HL-60 (cell line): ENCODE data around the gene CHD2.

Experiments used
- CTCF ChIP-seq: IDR thresholded peaks from one replicate; pipeline ENCODE4 v1.5.1; 2011; ENCODE audit warnings: low read length, control low read depth, inconsistent platforms; ENCODE audit not compliant: insufficient read depth
- GABPA ChIP-seq: IDR thresholded peaks from 2 replicates; pipeline ENCODE4 v1.6.1; 2012; ENCODE audit warnings: low read depth
- POLR2AphosphoS5 ChIP-seq: IDR thresholded peaks from 2 replicates; pipeline ENCODE4 v1.6.1; 2012; ENCODE audit warnings: low read depth
- REST ChIP-seq: IDR thresholded peaks from 2 replicates; pipeline ENCODE4 v1.6.1; 2012; ENCODE audit warnings: low read depth; ENCODE audit not compliant: insufficient replicate concordance

- no peak for TF ChIP-seq CTCF
- TF ChIP-seq REST: no peak
- no peak for TF ChIP-seq POLR2AphosphoS5
- TF ChIP-seq GABPA: no peak
Measured at GRCh38 chr15:92959219-92959618, 59.1 kb downstream of the CHD2 start.
